ENCODE measurements around the gene BLOC1S2.
A peak's percentile ranks its signal among the peaks of the same experiment; 100 is the strongest.
"Not testable (repeated sequence)": the region's sequence is repeated elsewhere in the genome, so short reads cannot be mapped to it uniquely, and the experiment has no call there.

BLOC1S2 gene

DNA sequence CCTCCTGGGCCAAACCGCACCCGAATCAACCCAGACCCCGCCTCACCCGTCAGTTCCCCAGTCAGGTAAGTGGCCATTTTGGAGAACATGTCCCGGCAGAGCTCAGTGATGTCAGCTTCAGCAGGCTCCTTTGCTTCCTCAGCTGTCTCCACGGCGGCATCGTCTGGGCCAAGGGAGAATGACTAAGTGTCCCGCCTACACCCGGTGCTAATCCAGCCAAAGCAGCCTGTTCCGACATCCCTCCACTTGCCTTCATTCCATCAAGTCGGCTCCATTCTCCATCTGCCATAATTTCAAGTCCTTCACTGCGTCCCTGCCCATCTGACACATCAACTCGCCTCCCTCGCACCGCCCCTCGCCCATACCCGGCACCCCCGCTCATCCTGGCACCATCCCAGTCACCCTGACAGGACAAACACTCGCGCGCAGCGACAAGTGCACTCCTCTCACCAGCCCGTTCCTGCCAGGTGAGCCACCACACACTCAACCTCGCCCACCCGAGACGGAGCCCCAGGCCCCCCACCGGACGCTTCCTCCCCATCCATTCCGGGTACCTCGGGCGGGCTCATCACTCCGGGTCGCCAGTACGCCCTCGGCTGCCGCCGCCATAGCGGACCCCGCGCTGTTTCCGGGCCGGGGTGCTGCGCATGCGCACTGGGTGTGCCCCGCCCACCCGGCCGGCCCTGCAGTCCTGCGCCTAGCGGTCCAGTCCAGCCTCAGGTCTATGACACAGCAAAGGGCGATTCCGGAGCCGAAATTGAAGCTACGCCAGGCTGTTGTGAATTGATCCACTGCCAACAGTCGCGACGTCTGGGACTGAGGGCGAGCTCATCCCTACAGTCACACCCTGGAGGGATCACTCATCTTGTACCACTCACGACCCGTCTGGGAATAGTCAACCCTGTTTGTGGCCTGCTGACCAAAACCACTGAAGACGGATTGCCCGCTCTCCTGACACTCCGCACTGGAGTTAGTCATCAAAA, at the start of gene BLOC1S2:
TSS of gene BLOC1S2 (minus strand) at position 630 of the 983 bp plus-strand sequence. CDS start at position 609, 21 bp downstream.
- peak; percentile 82 for DNase-seq (ENCODE audit: low read depth)

DNA sequence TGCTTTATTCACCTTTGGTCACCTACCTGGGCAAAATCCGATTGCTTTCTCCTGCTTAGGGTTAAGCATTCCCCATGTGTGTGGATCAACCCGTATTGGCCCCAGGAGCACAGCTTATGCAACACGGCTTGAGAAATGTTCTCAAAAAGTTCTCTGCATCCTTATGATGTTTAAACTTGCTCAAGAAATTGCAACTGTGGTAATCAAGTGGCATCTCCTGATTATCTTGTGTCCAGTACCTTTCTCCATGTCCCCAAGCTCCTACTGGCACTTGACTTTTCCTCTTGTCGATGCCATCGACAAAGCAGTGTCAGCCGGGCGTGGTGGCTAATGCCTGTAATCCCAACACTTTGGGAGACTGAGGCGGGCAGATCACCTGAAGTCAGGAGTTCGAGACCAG, 48.3 kb upstream of the BLOC1S2 start:
- no peak for DNase-seq (ENCODE audit: low read depth)

DNA sequence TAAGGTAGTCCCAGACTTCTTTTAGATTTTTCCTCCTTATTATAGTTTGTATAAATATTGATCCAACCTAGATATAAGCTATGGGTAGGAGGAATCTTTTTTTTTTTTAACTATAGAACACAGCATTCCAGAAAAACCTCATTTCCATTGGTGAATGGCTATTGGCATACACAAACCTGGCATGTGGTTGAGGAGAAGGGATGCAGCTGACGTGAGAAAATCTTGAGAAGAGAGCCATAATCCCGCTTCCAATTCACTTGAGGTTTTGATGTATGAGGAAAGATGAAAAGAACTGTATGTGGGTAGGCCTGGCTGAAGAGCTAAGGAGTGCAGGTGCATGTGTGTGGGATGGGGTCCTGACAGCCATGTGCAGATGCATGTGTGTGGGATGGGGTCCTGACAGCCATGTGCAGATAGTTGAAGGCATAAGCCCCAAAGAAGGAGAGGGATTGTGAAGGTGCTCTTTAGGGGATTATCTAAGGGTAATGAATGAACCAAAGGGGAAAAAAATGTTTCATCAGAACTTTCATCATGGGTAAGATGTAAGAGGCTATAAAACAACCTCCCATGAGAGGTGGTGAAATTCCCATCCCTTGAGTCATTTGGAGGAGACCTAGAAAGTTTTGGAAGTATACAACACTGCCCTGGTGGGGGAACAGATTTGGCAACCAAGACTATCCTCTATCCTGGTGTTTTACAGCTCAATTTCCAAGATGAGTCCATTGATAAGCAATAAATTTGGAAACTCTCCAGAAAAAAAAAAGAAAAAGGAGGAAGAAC, 47.4 kb upstream of the BLOC1S2 start:
- no peak for DNase-seq (ENCODE audit: low read depth)

DNA sequence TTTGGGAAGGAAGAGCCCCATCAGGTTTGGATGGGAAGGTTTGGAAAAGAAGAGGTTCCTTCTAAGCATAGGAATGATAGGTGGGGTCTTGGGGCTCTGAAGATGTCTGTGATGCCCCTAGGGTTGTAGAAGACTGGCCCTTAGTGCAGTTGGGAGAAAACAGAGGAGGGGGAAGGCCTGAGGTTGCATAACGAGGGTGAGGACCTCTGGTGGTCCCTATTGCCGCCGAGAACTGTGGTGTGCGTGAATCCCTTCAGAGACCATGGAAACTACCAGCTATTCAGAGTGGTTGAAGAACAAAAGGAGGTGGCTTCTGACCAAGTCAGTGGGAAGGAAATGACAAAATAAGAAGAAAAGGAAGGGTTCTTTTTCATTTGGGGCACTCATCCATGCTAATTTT, 46.6 kb upstream of the BLOC1S2 start:
- no peak for DNase-seq (ENCODE audit: low read depth)

DNA sequence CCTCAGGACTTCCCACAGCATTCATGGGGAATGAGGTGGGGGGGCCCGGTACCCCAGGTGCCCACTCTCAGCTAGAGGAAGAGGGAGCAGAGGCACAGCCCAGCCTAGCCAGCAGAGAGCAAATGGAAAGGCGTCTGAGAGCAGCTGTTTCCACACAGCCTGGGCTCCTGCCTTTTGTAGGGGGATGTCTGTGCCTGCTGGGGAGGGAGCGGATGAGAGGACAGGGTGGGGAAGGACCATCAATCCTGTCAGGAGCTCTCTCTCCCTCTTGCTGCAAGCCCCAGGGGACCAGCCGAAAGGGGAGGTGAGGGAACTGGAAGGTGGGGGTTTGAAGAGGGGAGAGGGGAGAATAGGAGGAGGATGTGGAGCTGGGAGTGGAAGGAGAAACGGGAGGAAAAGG, 43.6 kb upstream of the BLOC1S2 start, which contains the start of gene PKD2L1:
TSS of gene PKD2L1 (minus strand) at position 150 of the 400 bp plus-strand sequence. CDS start at position 25, 125 bp downstream.
- no peak for DNase-seq (ENCODE audit: low read depth)

DNA sequence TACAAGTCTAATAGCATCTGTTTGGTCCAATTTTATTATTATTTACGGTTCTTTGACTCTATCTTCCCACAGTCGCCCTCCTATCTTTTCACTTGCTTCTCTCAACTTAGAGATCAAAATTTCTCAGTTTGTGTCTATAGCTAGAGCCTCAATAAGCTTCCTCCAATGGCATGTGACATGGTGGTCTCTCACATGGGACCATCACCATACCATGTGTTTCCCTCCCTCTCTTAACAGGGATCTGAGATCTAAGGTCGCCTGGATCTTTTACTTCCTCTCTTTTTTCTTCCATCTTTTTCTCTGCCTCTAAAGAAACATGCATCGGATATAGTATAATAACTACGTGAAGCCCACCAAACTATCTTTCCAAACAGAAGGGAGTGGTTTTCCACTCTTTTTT, 41.7 kb upstream of the BLOC1S2 start:
- DNase-seq (ENCODE audit: low read depth): no peak

DNA sequence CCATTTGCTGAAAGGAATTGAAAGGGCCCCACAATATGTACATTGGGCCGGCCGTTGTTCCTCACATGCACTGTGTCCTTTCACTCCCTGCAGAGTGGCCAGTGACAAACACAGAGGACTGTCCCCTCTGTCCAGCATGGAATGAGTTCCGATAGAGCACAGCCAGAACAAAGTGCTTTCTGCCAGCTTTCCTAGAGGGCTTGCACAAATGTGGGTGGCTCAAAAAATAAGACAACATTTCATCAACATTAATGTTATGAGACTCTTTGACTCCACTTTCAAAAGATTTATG, 41.2 kb upstream of the BLOC1S2 start:
- DNase-seq (ENCODE audit: low read depth): no peak

DNA sequence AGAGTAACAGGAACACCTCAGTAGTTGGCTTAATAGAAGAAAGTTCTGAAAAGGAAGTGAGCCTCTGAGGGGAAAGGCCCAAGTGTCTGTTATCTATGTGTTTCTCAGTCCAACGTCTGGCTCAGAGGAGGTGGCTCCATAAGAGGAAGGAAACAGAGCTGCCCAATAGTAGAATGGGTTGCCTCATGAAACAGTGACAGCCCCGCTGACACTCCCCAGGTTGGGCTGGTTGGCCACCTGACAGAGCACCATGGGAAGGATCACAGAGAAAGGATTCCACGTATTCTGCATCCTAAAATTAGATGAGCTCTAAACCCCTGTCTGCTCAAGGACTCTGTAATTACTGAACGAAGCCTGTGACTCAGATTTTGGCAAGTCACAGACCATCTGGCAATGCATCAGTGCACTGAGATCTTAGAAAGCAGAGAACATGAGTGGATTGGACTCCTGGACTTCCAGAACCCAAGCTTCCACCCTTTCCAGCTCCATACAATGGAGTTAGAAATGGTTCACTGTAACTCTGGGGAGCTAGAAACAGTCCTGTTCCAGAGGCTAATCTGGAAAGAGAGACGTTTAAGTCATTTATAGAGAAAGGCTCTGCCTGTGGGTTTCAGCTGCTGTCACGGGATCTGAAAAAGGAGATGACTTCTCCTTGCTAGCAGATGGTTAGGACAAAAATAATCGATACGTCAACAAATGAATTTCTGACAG, 40.7 kb upstream of the BLOC1S2 start:
- no peak for DNase-seq (ENCODE audit: low read depth)

DNA sequence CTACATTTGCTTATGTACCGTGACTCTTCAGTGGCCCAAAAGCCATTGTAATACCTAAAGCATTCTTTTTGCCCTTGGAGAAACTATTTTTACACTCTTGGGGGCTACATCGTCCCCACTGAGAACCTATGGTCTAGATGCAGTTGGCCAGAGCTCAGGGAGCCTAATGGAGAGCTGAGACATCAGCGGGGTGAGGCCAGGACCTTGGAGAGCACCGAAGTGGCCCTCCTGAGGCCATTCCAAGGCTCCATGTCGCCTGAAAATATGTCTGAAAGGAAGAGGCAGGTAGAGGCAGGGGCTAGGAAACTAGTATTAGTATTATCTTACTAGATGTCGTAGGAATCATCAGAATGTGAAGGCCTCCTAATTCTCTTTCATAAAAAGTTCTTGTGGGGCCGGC, 38.7 kb upstream of the BLOC1S2 start:
- DNase-seq (ENCODE audit: low read depth): no peak

DNA sequence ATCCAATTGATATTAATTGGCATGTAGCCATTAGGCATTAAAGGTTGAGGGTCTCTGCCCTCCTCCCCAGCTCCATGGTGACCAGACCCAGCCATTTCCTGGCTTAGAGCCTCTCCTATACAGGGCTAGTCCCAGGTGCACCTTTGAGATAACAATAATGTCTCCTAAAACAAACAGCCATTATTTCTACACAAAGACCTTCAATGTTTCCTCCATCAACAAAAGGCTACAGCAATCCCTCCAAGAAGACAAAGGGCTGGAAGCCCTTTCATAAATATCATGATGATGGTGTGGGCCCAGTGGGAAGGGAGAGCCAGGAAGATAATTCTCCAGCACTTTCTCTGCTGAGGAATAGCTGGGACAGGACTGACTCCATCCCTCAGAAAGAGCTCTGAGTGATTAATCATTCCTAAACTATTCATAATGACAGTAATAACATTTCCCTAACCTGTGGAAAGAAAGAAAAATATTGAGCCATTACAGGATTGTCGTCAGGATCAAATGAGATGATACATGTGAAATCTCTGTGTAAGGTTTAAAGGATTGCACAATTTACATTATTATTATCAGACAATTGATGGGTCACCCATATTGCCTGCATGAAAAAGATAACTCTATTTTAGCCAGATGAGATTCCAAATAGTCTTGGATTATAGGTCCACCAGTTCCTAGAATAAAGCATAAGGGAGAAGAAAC, 33.4 kb upstream of the BLOC1S2 start:
- no peak for DNase-seq (ENCODE audit: low read depth)

DNA sequence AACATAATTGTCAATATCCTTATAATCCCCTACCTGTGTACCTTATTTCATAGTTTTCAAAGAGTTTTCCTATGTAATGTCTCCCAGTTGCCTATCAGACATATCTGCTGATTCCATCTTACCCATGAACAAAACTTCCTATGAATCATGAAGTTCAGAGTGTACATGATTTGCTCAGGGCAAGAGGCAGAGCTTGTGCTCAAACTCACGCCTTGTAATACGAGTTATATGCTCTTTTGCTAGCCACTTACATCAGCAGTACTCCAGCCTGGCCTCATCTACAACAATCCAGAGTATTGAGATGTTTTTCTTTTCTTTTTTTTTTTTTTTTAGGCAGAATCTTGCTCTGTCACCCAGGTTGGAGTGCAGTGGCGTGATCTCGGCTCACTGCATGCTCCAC, 31.7 kb upstream of the BLOC1S2 start:
- DNase-seq (ENCODE audit: low read depth): no peak

DNA sequence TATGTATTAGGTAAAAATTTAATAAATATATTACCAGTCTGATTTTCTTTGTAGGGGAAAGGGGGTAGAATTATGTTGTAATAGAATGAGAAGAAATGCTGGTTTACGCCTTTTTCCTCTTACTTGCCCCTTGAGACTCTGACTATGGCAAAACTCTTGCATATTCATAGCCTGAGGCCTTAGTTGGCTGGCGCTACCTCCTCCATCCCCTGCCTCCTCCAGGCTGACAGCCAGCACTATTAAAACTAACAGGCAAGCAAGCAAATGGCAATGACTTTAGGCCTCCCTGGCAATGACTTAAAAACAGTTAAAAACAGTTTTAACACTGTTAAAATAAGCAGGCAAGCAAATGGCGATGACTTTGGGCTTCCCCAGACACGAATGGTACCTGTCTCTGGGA, 29.1 kb upstream of the BLOC1S2 start:
- DNase-seq (ENCODE audit: low read depth): no peak

DNA sequence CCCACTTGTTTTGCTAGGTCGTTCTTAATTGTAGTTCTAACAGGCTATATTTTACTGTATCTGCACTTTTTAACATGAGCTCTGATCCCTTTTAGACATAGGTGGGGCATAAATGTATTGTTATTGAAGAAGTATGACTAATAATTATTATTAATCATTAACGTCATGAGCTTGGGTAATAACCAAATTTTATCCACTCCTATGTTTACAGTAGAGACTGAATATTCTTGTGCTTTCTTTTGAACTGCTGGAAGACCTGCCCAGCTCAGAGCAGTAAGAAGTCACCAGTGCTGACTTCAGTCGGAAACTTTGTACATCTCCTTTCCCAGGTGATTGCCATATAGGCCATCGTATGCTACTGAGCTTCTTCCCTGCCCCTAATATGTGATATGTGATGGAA, 24.8 kb upstream of the BLOC1S2 start:
- DNase-seq (ENCODE audit: low read depth): no peak

DNA sequence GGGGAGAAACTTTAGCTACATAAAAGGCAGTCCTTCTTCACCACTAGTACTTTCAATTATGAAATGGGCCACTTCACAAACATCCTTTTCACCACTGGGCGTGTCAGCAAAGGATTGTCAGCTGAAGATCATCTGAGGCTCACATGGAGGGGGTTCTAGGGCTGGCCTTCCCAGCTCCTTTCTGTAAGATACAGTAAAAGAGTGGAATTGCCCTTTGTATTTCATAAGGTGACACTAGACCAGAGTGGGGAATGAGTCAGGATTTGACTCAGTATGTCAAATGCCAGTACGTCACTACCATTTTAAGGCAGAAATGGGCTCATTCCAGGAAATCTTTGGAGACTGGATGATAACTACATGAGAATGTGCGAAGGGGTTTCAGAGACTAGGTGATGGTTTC, 21.2 kb upstream of the BLOC1S2 start:
- DNase-seq (ENCODE audit: low read depth): no peak

DNA sequence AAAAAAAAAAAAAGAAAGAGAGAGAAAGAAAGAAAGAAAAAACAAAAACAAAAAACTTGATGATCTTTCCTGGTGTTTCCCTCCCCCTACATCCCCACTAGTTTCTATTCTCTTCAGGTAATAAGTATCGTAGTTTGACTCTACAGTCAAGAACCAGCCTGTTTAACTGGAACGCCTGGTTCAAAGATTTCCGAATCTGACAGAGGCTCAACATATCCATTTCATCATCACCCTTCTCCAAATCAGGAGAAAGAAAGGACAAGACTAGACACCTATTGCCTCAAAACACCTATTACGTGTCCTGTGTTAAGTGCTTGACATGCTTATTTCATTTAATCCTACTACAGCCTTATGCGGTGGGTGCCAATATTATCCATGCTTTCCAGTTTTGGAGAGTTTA, 20.4 kb upstream of the BLOC1S2 start:
- no peak for DNase-seq (ENCODE audit: low read depth)

DNA sequence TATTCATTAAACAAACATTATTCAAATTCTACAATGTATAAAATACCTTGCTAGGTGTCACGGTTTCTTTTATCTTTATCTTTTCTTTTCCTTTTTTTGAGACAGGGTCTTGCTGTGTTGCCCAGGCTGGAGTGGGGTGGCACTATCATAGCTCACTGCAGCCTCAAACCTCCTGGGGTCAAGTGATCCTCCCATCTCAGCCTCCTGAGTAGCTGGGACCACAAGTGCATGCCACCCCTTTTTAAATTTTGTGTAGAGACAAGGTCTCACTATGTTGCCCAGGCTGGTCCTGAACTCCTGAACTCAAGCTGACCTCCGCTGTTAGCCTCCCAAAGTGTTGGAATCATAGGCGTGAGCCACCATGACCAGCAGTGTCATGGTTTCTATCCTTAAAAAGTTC, 17.9 kb upstream of the BLOC1S2 start:
- no peak for DNase-seq (ENCODE audit: low read depth)

DNA sequence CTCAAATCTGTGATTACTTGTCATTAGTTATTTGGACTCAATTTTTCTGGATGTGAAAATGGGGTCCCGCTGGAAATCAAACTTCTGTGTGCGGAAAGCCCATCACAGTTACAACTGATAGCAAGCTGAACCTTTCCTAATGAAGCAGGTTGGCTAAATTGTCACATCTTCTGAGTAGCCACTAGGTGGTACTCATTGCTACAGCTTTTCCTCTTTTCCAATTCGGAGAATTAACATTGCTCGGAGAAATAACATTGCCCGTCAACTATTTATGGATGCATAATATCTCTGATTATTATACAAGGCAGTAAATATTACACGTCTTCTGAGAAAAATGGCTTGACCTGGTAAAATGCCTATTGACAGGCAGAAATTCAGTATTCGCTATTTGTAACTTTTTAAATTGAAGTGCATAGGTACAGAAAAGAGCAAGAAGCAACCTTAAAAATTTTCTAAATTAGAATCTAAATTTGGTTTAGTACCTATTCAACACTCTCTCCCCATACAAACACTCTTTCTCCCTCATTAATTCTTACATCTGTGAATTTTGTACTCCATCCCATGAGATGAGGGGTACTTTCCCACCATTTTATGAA, 17.3 kb upstream of the BLOC1S2 start:
- no peak for DNase-seq (ENCODE audit: low read depth)

DNA sequence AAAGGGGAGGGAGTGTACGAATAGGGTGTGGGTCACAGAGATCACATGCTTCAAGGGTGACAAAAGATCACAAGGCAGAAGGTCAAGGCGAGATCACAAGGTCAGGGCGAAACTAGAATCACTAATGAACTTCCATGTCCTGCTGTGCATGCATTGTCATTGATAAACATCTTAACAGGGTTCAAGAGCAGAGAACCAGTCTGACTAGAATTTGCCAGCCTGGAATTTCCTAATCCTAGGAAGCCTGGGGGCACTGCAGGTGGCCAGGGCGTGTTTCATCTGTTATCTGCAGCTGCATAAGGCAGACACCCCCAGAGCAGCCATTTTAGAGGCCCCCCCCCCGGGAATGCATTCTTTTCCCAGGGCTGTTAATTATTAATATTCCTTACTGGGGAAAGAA, 14.6 kb upstream of the BLOC1S2 start:
- DNase-seq (ENCODE audit: low read depth): not testable (repeated sequence)

DNA sequence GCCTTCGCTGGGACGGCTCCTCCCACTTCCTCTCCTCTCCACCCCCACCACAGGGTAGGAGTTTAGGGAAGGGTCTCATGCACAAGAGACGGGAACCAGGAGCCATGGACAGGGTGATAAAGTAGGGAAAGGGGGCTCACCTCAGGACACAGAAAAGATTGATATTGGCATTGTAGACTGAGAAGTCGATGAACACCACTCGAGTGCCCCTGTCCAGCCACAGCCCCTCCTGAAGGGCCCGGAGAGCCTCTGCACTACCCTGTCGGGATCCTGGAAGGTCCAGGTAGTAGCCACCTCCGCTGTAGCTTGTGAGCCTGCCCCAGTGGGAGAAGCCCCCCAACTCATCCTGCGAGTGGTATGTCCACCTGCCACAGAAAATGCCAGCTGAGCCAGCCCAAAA, 10.8 kb upstream of the BLOC1S2 start:
- no peak for DNase-seq (ENCODE audit: low read depth)

DNA sequence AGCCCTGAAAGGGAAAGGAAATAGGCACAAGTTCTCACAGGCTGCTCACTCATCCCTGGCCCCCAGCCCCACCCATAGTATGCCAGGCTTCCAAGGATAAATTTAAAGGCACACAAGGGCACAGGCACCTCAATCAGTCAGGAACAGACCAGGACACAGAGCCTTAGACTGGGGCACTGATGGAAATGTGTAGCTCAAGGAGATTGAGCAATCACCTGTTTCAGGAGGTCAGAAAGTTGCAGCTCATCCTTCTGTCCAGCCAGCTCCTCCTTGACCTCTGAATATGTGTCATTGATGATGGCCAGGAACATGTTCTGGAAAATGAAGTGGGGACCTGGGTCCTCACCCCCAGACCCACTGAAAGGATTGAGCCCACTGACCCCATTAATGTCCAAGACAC, 6.6 kb upstream of the BLOC1S2 start:
- DNase-seq (ENCODE audit: low read depth): no peak

DNA sequence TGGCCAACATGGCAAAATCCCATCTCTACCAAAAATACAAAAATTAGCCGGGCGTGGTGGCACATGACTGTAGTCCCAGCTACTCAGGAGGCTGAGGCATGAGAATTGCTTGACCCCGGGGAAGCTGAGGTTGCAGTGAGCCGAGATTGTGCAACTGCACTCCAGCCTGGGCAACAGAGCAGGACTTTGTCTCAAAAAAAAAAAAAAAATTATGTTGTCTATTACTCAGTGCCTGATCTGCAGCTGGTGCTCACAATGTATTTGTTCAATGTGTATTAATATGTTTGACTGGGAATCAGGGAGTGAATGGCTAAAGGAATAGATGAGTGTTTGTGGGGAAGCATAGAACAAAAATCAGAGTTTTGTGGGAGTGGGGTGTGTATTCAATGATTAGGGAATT, 5.8 kb upstream of the BLOC1S2 start:
- not testable (repeated sequence) for DNase-seq (ENCODE audit: low read depth)

DNA sequence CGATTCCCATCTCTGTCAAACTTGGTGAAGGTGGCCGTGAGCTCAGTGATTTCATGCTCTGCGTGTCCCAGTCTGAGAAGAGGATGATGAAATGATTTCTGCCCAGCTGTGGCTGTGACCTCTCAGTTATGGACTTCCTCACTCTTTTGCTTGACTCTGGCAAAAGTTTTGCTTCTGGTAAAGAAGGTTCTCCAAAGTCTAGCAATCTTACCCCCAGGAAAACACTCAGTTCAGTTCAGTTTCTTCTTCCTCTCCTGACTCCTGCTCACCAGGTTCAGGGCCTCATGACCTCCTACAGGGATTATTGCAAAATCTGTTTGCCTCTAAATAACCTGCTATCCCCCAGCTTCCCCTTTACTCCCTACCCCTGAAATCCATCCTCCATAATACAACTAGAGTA, 4.9 kb upstream of the BLOC1S2 start:
- DNase-seq (ENCODE audit: low read depth): no peak

Measured in activated T-cell treated with anti-CD3 and anti-CD28 coated beads for 1 hour (primary cell).